K562 (cell line): ENCODE data around the gene RPL11. TPM values are rescaled to one million over a fixed set of nuclear protein-coding genes. Genes with fewer than 3 reads are reported as not detected.

Experiments used
- ARID4B ChIP-seq: sonication (generic); formaldehyde crosslinking; IDR thresholded peaks from 2 replicates; pipeline ENCODE4 v1.8.0; 2022; ENCODE audit warnings: mild to moderate bottlenecking, missing genetic modification reagents
- ARNT ChIP-seq, 2 experiments: fragments of 450-650 bp; IDR thresholded peaks; 2 replicates each; pipeline ENCODE4 v1.6.1; 2016; ENCODE audit warnings: mild to moderate bottlenecking in 1 of 2
- CTCFL ChIP-seq: IDR thresholded peaks from 2 replicates; pipeline ENCODE4 v1.6.1; 2011; ENCODE audit warnings: borderline replicate concordance, low read depth, mild to moderate bottlenecking, moderate library complexity, low read length; ENCODE audit not compliant: insufficient read depth, poor library complexity, severe bottlenecking
- DNMT1 ChIP-seq: fragments of 450-650 bp; IDR thresholded peaks from 2 replicates; pipeline ENCODE4 v1.6.1; 2016; ENCODE audit warnings: antibody characterized with exemption, mild to moderate bottlenecking
- EP300 ChIP-seq: IDR thresholded peaks from 2 replicates; pipeline ENCODE4 v1.6.1; 2012; ENCODE audit warnings: low read length, improper control_type of control experiment
- ETS1 ChIP-seq: conservative IDR thresholded peaks from 2 replicates; pipeline ENCODE4 v1.6.1; 2011; ENCODE audit warnings: low read depth, mild to moderate bottlenecking, low read length; ENCODE audit not compliant: control insufficient read depth
- MCM2 ChIP-seq: fragments of 450-650 bp; IDR thresholded peaks from 2 replicates; pipeline ENCODE4 v1.6.1; 2017; ENCODE audit warnings: low read depth, mild to moderate bottlenecking
- NFATC3 ChIP-seq: fragments of 450-650 bp; IDR thresholded peaks from 2 replicates; pipeline ENCODE4 v1.6.1; 2017; ENCODE audit warnings: mild to moderate bottlenecking
- NFRKB ChIP-seq: fragments of 450-650 bp; IDR thresholded peaks from 2 replicates; pipeline ENCODE4 v1.6.1; 2016; ENCODE audit warnings: low read depth
- PBX2 ChIP-seq, 2 experiments: IDR thresholded peaks in 1 of 2; conservative IDR thresholded peaks in 1 of 2; 2 replicates each; pipeline ENCODE4 v1.6.1; 2016; ENCODE audit warnings: low read depth in 2 of 2, mild to moderate bottlenecking in 1 of 2, missing compliant biosample characterization in 1 of 2, missing genetic modification characterization in 1 of 2, moderate library complexity in 1 of 2
- POLR2AphosphoS2 ChIP-seq: IDR thresholded peaks from 2 replicates; pipeline ENCODE4 v1.6.1; 2012; ENCODE audit warnings: low read length, improper control_type of control experiment
- POLR2B ChIP-seq: fragments of 450-650 bp; IDR thresholded peaks from 2 replicates; pipeline ENCODE4 v1.6.1; 2018; ENCODE audit warnings: low read depth; ENCODE audit not compliant: partially characterized antibody
- RB1 ChIP-seq: fragments of 450-650 bp; IDR thresholded peaks from 2 replicates; pipeline ENCODE4 v1.6.1; 2017; ENCODE audit warnings: low read depth, mild to moderate bottlenecking
- RBM14 ChIP-seq: fragments of 200-400 bp; formaldehyde crosslinking; IDR thresholded peaks from 2 replicates; pipeline ENCODE4 v1.6.1; 2018; ENCODE audit warnings: low read depth, mild to moderate bottlenecking, low read length, moderate library complexity, borderline replicate concordance; ENCODE audit not compliant: insufficient read depth
- SETDB1 ChIP-seq: IDR thresholded peaks from one replicate; pipeline ENCODE4 v1.6.1; 2012; ENCODE audit warnings: low read length, control low read depth, inconsistent platforms
- WHSC1 ChIP-seq: IDR thresholded peaks from one replicate; pipeline ENCODE4 v1.6.1; 2012; ENCODE audit warnings: low read length, control low read depth, inconsistent platforms
- ZKSCAN1 ChIP-seq: fragments of 150-350 bp; IDR thresholded peaks from 2 replicates; pipeline ENCODE4 v1.6.1; 2016; ENCODE audit warnings: low read depth, low read length
- polyA plus RNA-seq, 8 experiments: library from polyadenylated mRNA; depleted of rRNA in 4 of 8; stranded (reverse) in 5 of 8; unstranded in 3 of 8; fragments of >200 nt; fragmentation: Nextera tagmentation in 2 of 8; fragmentation: Illumina TruSeq in 1 of 8; extraction: Ambion mirVana in 2 of 8; extraction: Trizol in 1 of 8; gene quantifications; 2 replicates each; pipeline versions ENCODE4 v1.2.1 to v1.2.3, GENCODE V29; 2011 to 2014; ENCODE audit warnings: inconsistent platforms in 1 of 8, missing spikeins in 1 of 8
- total RNA-seq, 7 experiments: library from RNA; depleted of rRNA in 6 of 7; stranded (reverse); fragments of >200 nt in 6 of 7; fragmentation: Illumina TruSeq in 2 of 7; extraction: Trizol in 2 of 7; gene quantifications; 2 replicates each; pipeline versions ENCODE4 v1.2.1 to v1.2.3, GENCODE V29; 2011 to 2021; ENCODE audit warnings: low replicate concordance in 1 of 7

RPL11 gene
- total and polyA plus RNA-seq, 9 of the 15 experiments (the other 6 are each of a cell fraction or from before 2014, with no cell fraction given) = 1,781 to 4,526 (median 3,111) TPM

- TF ChIP-seq RBM14 (0 out of 2 replicates have a peak, but pooled peaks have one; percentile 90), CTCFL (peak; percentile 68), ZKSCAN1 (peak; percentile 63; the same call in 1 of the 2 replicates), RB1 (peak; percentile 72), NFATC3 (0 out of 2 replicates have a peak, but pooled peaks have one; percentile 33), MCM2 (no peak), ARNT (IDR thresholded peaks at IDR 0.05) (peak in 1 of 2 experiments; percentile 60; a peak in 3 of 4 replicates), NFRKB (peak; percentile 100), PBX2 (CRISPR knock-in tag; IDR thresholded peaks at IDR 0.05; ENCODE audit: low read depth) (no peak), PBX2 (tag; conservative IDR thresholded peaks at IDR 0.05; ENCODE audit: low read depth) (no peak), POLR2AphosphoS2 (peak; percentile 87; the same call in 1 of the 2 replicates), ETS1 (peak; percentile 80), EP300 (peak; percentile 57), DNMT1 (peak; percentile 89), SETDB1 (no peak), WHSC1 (no peak), ARID4B (CRISPR knock-in tag) (peak; percentile 89), POLR2B (peak; percentile 99)
Observed at GRCh38 chr1:23691499-23692307, at the start of gene RPL11 (continued).
